ENCODE measurements around the gene KCNQ2.

The KCNQ2 gene

GRCh38 chr20:63434599-63435378 is 37.7 kb downstream of the KCNQ2 start:
- peak; percentile 34 for DNase-seq (ENCODE audit: low spot score)
- no peak for FAIRE-seq

- no peak for FAIRE-seq
- no peak for DNase-seq (ENCODE audit: low spot score)
Measured at GRCh38 chr20:63433756-63434531, 38.5 kb downstream of the KCNQ2 start.

GRCh38 chr20:63433351-63433750 is 39.1 kb downstream of the KCNQ2 start:
- DNase-seq (ENCODE audit: low spot score) (no peak), FAIRE-seq (no peak)

- FAIRE-seq (no peak), DNase-seq (ENCODE audit: low spot score) (no peak)
Measured at GRCh38 chr20:63432577-63433325, 39.7 kb downstream of the KCNQ2 start.

- DNase-seq (ENCODE audit: low spot score): no peak
- FAIRE-seq: no peak
Measured at GRCh38 chr20:63431944-63432343, 40.5 kb downstream of the KCNQ2 start.

GRCh38 chr20:63430891-63431290 is 41.6 kb downstream of the KCNQ2 start:
- FAIRE-seq: no peak
- DNase-seq (ENCODE audit: low spot score): no peak

GRCh38 chr20:63429992-63430391 is 42.5 kb downstream of the KCNQ2 start:
- no peak for DNase-seq (ENCODE audit: low spot score)
- FAIRE-seq: no peak

GRCh38 chr20:63428906-63429575 is 43.4 kb downstream of the KCNQ2 start:
- FAIRE-seq (no peak), DNase-seq (ENCODE audit: low spot score) (no peak)

GRCh38 chr20:63427724-63428330 is 44.6 kb downstream of the KCNQ2 start:
- DNase-seq (ENCODE audit: low spot score) (no peak), FAIRE-seq (no peak)

- FAIRE-seq (no peak), DNase-seq (ENCODE audit: low spot score) (no peak)
Measured at GRCh38 chr20:63427206-63427605, 45.2 kb downstream of the KCNQ2 start.

GRCh38 chr20:63425846-63426485 is 46.5 kb downstream of the KCNQ2 start:
- no peak for FAIRE-seq
- no peak for DNase-seq (ENCODE audit: low spot score)

- FAIRE-seq: no peak
- DNase-seq (ENCODE audit: low spot score): no peak
Measured at GRCh38 chr20:63424613-63425012, 47.8 kb downstream of the KCNQ2 start.

GRCh38 chr20:63423751-63424150 is 48.7 kb downstream of the KCNQ2 start:
- no peak for FAIRE-seq
- no peak for DNase-seq (ENCODE audit: low spot score)

GRCh38 chr20:63422653-63423052 is 49.8 kb downstream of the KCNQ2 start:
- FAIRE-seq: no peak
- DNase-seq (ENCODE audit: low spot score): no peak

- no peak for DNase-seq (ENCODE audit: low spot score)
- FAIRE-seq: no peak
Measured at GRCh38 chr20:63421913-63422312, 50.5 kb downstream of the KCNQ2 start.

- no peak for FAIRE-seq
- DNase-seq (ENCODE audit: low spot score): no peak
Measured at GRCh38 chr20:63421094-63421692, 51.3 kb downstream of the KCNQ2 start.

GRCh38 chr20:63420359-63421093 is 51.9 kb downstream of the KCNQ2 start:
- FAIRE-seq: no peak

GRCh38 chr20:63419299-63419698 is 53.2 kb downstream of the KCNQ2 start:
- DNase-seq (ENCODE audit: low spot score) (no peak), FAIRE-seq (no peak)

More at GRCh38 chr20:63420359-63421093, 51.9 kb downstream of the KCNQ2 start:
- no peak for DNase-seq (ENCODE audit: low spot score)

GRCh38 chr20:63418617-63419016 is 53.8 kb downstream of the KCNQ2 start:
- FAIRE-seq: no peak
- DNase-seq (ENCODE audit: low spot score): no peak

Data from RCC 7860 (cell line).